Mammary epithelial cell (primary cell): ENCODE measurements around the gene ELMO1.

Source experiments
- CTCF ChIP-seq, 2 donors: IDR thresholded peaks in 1 of 2; conservative IDR thresholded peaks in 1 of 2; 2 replicates each; pipeline ENCODE4 v1.5.1; 2011 to 2012; ENCODE audit warnings: inconsistent platforms in 2 of 2, low read length in 2 of 2, mild to moderate bottlenecking in 2 of 2, control low read depth in 1 of 2, low read depth in 1 of 2; ENCODE audit not compliant: insufficient read depth in 1 of 2; ENCODE audit errors: extremely low read depth in 1 of 2
- EZH2 ChIP-seq: IDR thresholded peaks from 2 replicates; pipeline ENCODE4 v1.6.1; 2012; ENCODE audit warnings: low read length, inconsistent platforms, borderline replicate concordance

DNA sequence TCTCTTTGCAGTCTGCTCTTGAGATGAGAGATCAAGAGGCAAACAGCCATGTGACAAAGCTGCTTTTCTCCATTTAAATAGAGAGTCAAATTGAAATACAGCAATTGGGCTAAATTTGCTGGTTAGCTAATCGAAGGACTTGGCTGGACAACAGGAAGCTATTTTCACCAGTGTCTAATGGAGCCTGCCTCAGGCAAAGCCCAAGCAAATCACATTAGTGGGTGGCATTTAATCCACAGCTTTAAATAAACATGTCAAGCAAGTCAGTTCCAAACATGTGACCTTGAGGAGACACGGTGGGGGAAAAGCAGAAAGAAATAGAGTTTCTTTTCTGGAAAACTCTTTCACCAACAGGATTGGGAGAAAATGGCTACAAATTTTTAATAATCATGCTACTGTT lies 543.9 kb downstream of the ELMO1 start:
- TF ChIP-seq EZH2 (no peak), CTCF (conservative IDR thresholded peaks at IDR 0.05 in 1 of 2, IDR thresholded peaks at IDR 0.05 in 1 of 2; ENCODE audit: extremely low read depth in 1 of 2, insufficient read depth in 1 of 2, low read depth in 1 of 2, low read length in 2 of 2) (no peak)
